HG03064 (cell line): ENCODE measurements around the gene PRKN.

Experiments
- ATAC-seq: cut with Tn5 transposase; IDR thresholded peaks from one replicate; pipeline ENCODE4 v1.9.1; 2021; ENCODE audit warnings: low read depth; ENCODE audit not compliant: unreplicated experiment

The PRKN gene

DNA sequence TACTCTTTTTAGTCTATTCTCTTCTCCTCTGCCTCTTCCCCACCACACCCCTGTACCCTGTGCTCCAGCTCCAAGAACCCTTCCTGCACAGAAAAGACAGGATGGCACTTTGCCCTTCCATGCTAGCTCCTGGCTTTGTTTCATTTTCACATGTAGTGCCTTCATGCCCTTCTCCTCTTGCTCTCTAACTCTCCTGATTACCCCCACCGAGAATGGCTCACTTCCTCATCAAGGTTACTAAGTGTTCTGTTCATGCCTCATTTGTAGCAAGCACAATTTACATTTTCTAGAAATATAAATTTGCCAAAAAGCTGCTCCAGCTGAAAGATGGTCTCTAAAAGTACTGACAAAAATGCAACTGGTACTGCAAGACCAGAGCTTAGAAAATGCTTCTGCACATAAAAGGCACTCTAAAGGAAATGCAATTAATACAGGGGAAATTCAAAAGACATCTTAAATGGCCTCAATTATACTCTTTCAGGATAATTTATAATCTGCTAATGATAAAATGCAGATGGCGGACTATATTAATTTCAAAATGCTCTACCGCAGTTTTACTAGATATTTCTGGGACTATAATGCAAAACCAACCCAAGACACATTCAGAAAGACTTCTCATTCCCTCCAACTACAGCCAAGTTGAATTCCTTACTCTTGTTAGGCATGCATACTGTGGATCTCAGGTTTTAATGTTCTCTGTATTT, 570.2 kb downstream of the PRKN start:
- ATAC-seq: no peak

DNA sequence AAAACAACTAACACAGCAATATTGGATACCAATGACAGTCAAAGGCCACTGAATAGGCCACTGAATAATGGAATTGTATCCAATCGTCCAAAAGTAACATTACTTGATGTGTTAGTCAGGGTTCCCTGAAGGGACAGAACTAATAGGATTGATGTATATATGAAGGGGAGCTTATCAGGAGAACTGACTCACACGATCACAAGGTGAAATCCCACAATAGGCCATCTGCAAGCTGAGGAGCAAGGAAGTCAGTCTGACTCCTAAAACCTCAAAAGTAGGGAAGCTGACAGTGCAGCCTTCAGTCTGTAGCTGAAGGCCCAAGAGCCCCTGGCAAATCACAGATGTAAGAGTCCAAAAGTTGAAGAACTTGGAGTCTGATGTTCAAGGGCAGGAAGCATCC, 571.4 kb downstream of the PRKN start:
- no peak for ATAC-seq

DNA sequence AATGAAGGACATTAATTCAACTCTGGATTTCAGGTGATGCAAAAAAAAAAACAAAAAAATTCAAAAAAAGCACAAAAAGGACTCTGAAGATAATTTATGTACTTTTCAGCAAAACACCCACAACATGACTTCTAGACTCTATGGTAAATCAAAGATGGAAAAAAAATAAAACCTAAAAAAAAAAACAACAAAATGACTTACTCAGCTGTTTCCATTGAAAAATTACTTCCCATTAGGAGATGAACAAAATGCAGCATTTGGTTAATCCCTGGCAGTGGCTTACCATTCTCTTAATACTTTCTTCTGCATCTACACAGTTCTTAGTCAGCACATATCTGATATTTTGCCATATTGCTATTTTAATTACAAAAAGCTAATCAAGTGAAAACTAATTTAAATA, 572.6 kb downstream of the PRKN start:
- no peak for ATAC-seq

DNA sequence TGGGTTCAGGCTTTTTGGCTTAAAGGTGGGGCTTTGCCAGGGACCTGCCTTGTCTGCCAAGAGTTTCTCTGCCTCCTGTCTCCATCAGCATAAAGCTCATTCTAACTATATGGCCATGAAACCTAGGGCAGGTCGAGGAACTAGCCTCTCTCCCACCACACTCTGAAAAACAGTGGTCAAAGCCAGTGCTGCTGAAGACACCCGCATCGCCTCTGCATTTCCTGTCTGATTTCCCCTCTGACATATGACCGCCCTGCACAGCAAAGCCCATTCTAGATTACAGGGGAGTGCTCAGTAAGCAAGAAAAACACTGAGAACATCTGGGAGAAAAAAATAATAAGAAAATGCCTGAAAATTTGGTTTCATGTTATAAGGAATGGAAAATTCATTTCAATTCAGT, 573.6 kb downstream of the PRKN start:
- no peak for ATAC-seq

DNA sequence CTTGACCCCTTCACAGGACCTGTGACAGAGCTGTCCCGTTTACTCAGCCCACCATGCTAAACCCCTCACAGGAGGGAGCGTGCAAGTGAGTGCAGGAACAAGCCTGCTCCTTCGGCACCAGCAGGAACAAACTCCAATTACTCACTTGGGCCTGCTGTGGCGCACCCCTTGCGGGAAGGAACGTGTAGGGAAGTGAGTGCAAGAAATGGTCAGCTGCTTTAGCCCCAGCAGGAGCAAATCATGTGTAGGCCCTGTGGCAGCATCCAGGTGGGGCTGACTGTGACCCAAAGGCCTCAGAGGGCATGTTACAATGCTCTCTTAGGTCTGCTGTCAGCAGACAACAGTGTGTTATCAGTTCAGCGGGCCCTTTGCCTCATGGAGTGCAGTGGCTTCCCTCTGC, 574.4 kb downstream of the PRKN start:
- ATAC-seq: no peak

DNA sequence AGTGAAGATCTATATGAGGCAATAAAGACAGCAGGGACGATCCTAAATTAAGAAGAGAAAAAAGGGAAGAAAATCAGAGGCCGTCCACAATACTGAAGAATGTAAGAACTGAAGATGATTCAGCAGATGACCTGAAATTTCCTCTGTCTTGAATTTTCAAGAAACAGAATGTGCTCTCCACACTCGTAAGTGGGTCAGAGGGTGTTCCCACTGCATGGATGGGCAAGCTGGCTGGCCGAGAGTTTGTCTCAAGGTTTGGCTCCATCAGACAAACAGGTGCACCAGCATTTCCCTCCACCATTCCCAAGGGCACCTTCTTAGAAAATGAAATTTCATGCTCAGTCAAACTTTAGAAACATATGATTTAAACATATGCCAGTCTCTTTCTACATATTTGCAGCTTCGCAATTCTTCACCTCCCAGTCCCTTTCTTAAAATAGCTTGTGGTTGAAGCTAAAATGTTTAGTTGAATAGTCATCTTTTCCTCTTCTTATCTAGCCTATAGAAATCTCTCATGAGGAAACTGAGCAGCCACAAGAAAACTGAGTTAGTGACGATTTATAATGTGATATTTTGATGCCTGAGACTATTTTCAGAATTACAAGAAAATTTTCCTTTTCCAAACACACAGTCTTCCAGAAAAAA, 576.4 kb downstream of the PRKN start:
- ATAC-seq: no peak

DNA sequence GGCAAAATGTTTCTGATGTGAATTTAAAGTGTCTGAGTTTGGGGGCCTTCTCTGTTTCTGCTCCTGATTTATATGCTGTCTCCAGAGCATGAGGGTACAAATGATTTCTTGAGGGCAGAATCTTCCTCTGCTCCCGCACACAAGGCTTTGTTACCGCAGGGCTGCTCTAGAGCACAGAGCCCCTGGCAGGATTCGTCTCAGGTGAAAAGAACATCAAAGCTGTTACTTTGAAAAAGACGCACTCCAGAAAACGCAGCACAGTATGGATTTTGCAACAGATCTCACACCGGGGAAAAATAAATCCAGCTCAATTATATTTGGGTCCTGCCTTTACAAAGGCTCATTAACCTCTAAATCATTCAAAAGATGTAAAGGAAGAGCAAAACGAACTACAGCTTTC, 577.3 kb downstream of the PRKN start:
- ATAC-seq: no peak

DNA sequence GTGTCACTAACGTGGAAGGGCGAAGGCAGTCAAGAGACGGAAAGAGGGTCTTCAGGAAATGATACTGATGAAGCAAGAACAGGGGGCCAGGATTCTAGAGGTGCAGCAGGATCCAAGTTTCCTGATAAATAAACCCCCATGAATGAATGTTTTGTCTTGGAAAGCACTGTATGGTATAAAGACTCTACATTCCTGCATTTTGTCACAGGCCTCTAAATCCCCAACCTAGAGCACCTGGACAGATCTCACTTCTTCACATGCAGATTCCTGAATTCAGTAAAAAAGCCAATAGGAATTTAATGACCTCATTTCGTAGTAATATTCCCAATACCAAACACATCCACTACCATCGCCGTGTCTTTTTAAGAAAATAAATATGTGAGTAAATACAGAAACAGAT, 577.8 kb downstream of the PRKN start:
- ATAC-seq: no peak

DNA sequence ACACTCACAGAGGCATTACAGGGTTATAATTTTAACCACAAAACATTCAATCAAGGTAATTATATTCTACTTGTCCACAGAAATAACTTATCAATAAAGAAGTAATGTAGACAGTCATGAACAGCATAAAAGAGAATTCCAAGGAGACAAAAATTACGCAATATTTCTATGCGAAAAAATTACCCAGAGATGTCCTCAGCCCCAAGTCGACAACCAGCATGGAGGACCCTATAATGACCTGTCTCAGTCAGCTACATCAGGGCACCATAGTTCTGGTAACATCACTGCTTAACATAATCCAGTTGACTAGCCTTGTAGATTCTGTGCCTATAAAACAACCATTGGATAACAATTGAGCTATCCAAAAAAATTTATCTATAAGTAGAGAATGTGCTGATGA, 579.8 kb downstream of the PRKN start:
- no peak for ATAC-seq

DNA sequence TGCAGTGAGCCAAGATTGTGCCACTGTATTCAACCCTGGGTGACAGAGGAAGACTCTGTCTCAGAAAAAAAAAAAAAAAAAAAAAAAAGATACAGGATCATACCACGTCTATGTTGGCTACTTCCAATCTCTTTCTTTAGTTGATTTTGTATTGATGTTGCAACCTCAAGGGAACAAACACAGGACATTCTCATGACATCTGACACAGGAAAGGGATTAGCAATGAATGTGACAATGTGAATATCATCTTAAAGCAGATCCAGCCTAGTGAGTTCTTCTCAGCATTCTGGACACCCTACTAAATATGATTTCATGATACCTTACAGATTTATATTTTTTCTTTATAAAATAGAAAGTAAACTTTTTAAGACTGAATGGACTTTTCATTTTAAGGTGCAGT, 580.3 kb downstream of the PRKN start:
- ATAC-seq: no peak

DNA sequence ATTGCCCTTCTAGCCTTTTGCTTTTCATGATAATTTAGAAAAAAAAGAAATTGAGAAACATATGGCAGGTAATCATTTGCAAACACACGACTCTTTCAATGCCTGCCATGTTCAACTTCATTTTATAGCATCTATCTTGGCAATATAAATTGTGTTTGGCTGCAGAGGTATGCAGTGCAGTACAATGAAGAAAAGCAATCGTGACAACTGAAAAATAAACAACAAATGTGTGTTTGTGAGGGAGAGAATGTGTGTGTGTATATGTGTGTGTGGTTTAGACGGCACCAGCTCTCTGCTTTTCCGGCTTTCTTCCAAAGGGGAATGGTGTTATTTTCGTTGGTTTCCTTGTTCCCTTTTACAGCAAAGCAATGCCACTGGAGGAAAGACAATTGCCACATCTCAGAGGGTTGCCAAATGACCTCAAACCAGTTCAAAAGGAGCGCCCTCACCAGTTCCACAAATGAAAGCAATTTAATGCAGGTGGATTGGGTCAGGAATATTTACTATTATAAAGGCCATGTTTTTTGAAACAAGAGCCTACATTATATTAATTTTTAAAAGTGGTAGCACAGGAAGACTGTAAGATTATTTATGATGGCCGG, 587.2 kb downstream of the PRKN start:
- no peak for ATAC-seq

DNA sequence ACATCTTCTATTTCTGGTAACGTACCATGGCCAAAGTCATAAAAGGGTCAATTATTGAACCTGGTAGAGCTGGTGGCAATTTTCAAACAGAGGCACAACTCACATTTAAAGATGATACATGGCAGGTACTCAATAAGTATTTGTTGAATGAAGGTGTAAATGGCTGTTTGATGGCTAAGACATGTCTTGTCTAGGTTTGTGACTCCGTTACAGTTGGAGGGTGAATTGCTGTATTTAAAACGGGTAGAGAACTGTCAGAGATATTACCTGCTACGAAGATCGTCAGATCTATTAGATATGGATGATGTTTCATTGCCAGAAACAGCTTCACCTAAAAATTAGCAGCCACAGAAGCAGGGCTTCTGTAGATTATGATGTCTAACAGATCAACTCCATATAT, 601.9 kb downstream of the PRKN start:
- no peak for ATAC-seq

DNA sequence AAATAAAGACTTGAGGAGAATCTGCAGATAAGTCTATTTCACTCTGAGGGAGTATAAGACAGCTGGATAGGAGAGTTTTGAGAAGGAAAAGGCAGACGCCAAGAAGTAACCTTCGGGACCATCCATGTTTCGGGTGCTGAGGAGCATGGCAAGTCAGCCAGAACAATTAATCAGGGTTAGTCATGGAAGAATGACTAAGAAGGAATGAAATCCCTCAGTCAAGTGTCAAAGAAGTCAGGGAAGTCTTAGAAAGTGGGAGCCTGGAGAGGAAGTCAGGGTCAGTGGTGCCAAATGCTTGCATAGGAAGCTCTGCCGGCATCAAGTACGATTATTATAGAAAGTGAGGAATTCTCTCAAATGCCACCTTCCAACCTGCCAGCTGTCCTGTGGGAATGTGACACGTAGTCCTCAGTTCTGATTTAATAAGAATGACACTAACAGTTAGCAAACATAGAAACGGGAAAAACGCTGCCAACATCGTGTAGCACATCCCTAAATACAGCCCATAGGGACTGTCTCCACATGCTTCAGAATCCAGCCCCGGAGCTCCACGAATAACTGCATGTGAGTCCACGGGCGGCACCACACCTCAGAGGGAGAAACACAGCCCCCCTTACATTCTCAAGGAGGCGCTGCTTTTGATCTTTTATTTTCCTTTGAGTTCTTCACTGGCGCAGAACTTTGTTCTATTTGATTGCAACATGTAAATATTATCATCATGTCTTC, 602.7 kb downstream of the PRKN start:
- no peak for ATAC-seq

DNA sequence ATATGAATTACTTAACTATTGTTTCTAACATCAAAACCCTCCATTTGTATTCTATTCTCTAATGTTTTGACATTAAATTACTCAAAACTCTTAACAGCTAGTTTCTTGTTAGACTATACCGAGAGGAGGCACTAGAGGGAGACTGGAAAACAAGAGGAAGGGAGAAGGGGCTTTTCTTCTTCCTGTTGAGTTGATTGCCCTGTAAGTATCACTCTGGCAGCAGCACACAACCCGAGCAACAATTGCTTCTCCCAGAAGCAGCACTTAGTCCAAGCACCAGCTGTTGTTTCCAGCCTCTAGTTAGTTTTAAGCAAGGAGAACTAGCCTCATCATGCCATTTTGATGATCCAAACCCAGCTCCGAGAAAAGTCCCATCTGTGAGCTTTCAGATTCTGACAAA, 603.8 kb downstream of the PRKN start:
- no peak for ATAC-seq

DNA sequence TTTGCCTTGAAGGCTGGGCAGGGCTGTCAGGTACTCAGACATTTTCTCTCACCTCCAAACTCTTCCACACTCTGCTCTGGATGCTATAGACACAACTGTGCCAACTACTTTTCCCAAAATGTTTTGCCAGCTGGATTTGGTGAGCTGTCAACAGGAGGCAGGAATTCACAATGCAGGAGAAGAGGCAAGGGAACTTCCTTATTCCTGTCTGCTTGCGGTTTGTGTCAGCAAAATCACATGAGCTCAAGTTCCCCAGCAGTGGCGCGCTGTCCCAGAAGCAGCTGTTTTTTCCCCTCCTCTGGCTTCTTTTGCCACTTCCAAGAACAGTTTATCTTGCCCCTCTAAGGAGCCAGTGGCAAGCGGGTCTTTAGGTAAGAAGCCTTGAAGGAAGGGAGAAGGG, 608.2 kb downstream of the PRKN start:
- ATAC-seq: no peak

DNA sequence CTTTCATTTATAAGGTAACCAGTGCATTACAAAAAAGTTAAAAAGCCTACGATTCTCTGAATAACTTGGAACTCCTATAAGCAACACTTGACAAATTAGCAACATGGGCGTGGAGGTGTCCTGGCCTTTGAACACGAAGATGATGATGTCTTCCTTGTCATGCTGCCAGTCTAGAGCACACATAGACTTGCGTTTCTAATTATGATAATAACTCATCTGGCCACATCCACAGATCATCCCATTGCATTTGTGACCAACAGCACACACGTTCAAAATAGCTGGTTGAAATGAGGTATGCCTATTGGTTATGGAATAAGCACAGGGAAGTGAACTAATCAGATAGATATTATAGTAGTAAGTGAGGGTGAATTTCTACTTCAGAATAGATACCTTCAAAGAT, 608.9 kb downstream of the PRKN start:
- ATAC-seq: no peak

DNA sequence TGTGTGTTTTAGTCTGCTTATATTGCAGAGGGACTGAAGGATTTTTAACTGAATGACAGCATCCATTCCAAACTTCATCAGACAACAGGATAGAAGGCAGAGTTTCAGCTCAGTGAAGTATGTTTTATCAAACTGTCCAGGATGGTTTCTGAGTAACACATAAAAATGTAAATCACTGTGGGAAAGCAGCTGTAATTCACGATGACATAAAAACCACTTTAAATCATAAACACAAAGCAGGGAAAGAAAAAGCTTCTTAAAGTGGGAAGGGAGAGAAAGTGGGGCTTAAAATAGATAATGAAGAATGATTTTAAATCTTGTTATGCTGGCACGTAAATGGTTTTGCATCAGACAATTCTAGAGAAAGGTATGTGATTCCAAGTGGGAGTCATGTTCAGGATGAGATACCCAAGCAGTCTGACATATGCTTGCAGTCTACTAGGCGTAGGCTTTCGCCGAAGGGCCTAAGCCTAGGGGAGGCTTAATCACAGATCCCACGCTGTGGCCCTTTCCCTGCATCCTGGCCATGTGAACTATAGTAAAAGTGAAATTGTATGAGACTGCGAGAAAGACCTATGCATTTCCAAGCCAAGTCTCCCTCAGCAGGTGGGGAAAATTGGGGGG, 610.6 kb downstream of the PRKN start:
- ATAC-seq: no peak

DNA sequence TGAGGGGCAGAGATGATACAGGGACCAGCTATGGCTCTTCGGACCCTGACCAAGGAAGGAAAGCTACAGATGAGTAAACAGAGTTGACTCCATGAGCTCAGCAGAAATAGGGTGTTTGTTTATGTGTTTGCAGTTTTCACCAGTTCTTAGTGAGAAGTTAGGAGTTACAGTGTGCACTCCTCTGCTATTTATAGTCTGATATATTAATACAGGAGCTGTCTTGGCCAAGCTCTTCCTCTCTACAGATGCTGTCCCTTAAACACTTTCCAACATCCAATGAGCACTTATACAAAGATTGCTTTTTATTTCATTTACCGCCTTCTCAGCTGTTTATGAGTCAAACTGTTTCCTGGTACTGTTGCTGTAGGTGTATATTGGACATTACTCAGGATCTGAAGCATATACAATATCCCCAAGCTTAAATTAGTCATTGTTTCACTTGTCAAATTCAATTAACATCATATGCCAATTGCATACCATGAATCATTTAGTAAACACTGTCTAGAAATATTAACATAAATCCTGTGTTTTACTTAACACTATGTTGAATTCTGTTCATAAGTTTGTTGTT, 618.0 kb downstream of the PRKN start:
- no peak for ATAC-seq

DNA sequence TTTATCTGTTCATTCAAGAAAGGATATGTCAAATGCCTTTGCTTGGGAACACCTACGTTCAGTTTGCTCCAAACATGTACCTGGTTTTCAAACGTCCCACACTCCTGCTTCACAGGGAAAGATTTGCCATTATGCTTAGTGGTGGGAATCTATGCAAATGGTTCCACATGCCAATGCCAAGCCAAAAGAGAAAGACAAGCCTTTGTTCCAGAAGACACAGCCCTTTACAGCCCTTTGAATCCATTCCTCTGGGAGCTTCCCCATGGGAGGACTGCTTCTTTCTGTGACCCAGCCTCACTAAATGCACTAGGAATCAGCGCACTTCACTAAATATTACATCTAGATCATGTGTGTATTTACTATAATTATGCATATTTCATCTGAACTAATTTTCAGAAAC, 619.5 kb downstream of the PRKN start:
- ATAC-seq: no peak

DNA sequence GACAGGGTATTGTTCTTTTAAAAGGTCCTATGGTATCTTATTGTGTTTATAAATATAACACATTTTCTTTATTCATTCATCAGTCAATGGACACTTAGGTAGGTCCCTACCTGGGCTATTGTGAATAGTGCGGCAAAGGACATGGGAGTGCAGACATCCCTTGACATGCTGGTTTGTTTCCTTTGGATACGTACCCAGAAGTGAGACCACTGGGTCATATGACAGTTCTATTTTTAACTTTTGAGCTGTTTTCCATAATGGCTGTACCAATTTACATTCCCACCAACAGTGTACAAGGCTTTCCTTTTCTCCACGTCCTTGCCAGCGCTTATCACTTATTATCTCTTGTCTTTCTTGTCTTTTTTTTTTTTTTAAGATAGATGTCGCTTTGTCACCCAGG, 627.5 kb downstream of the PRKN start:
- ATAC-seq: no peak

DNA sequence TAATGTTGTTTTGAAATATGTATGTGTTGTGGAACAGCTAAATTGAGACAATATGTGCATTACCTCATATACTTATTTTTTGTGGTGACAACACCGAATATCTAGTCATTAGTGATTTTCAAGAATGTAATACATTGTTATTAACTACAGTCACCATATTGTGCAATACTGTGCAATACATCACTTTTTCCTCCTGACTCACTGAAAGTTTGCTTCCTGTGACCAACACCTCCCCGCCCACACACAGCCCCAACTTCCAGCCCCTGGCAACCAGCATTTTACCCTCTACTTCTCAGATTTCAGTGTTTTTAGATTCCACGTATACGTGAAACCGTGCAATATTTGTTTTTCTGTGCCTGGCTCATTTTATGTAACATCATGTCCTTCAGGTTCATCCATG, 627.9 kb downstream of the PRKN start:
- no peak for ATAC-seq
